ENCODE measurements around the gene TXNDC9. TPM values are rescaled to one million over a fixed set of nuclear protein-coding genes. Genes with fewer than 3 reads are reported as not detected.
"Not testable (repeated sequence)": the region's sequence is repeated elsewhere in the genome, so short reads cannot be mapped to it uniquely, and the experiment has no call there.

Gene TXNDC9, protein sequence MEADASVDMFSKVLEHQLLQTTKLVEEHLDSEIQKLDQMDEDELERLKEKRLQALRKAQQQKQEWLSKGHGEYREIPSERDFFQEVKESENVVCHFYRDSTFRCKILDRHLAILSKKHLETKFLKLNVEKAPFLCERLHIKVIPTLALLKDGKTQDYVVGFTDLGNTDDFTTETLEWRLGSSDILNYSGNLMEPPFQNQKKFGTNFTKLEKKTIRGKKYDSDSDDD
- total RNA-seq, result 51.9 and 57.0 TPM in 2 replicates
- polyA plus RNA-seq (2012), result 19.3 TPM

DNA sequence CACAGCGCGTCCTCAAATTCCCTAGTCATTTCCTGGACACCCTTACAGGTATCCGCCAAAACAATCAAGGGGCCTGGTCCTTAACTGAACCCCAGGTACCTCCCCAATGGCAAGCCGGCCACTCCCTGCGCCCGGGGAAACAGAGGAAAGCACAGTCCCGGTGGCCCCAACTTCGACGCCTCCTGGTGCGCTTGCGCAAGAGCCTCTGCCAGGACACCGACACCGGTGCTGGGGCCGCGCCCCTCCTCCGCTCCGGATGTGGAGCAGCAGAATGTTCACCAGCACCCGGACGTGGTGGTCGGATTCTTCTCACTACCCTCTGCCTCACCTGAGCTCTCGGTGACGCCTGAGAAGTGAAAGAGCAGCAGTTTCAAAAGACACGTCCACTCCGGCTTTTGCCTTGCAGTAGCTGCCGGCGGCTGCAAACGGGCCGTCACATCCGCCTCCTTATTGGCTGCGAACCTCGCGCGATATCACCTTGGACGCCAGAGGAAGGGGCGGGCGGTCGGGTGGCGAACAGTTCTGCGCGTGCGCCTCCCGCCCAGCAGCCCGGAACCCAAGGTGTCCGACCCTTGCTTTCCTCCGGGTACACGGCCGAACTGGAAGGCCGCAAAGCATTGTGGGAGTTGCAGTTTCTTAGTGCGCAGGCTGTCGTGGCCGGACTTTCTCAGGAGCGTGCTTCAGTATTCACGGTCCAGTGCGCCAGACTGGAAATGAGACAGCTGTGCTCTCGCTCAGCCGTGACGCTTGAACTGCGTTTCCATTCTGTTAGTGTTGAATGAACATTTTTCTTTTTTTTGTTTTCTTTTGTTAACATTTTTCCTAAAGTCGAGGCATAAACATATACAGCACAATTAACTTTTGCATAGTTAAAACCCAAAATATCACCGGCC, at the start of gene TXNDC9:
Gene TXNDC9, minus strand, starts transcription at position 423 of the 893 bp plus-strand sequence. CDS start 3,123 bp downstream, outside the sequence.
- peak; percentile 100 for DNase-seq (ENCODE audit: low read depth)

DNA sequence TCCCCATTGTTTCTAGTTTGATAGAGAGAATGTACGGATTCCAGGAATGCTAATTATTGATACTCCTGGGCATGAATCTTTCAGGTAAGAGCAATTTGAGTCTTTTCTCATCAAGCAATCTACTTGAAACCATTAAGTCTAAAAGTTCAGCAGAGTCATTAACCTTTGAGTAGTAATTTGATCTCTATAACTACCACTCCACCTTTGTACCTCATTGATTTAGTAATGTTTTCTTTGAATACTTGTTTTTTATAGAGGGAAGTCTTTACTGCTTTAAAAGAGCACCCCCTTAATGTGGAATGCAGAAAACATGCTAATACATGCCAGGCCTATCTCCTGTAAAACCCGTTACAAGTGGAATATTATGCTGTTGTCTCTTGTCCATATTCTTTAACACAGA, 46.0 kb upstream of the TXNDC9 start:
- no peak for DNase-seq (ENCODE audit: low read depth)

DNA sequence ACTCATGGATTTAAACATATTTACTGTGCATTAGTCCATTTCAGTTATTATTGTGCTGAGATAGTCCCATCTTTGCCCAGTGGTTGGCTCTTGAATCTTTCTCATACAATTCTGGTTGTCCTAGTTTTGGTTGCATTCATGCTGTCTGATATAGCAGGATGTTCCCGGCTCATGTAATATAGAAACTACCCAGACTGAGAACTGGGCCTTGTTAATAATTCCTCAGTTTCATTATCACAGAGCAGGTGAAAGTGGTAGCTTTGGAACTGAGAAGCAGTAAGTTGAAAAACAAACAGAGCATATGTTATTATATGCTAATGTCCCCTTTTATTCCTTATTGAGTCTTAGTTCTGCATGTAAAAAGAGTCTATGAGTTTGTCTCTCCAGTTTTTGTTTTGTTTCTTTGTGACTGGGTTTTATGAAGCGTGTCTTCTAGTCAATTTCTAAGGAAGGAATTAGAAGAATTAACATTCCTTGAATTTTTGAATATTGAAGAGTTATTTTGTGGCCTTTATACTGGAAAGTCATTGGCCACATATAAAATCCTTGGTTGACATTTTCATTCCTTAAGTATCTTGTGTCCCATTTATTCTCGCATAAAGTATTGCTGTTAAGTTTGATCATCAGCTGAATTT, 44.4 kb upstream of the TXNDC9 start:
- no peak for DNase-seq (ENCODE audit: low read depth)

DNA sequence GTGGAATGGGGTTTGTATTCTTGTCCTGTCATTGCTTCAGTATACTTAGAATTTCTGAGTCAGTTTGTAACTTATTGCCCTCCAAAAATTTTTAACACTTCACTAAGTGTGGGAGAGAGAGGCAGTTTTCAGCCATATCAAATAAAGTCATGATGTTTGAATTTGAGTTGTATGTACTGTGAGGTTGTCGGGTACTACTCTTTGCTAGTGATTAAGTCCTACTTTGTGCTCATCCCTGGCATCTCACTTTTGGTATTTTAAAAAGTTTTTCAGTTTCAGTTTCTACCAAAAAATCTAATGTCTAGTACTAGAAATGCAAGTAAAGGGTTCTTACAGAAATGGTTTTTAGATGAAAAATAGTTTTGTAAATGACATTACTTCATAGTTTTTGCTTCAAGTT, 41.7 kb upstream of the TXNDC9 start:
- no peak for DNase-seq (ENCODE audit: low read depth)

DNA sequence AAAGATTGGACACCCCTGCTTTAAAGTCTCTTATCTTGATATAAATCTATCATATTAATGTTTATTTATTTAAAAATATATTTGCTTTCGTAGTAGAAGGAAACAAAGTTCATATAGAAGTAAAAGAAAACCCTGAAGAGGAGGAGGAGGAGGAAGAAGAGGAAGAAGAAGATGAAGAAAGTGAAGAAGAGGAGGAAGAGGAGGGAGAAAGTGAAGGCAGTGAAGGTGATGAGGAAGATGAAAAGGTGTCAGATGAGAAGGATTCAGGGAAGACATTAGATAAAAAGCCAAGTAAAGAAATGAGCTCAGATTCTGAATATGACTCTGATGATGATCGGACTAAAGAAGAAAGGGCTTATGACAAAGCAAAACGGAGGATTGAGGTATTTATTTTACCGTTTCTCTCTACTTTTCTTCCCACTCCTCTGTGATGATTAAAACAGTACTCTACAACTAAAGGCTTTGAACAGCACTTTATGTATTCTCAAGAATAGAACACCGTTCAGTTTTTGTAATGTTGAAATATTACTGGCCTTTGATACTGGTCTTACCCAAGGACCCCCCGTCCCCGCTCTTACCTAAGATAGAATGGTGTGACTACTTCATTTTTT, 40.2 kb upstream of the TXNDC9 start:
- DNase-seq (ENCODE audit: low read depth), result no peak

DNA sequence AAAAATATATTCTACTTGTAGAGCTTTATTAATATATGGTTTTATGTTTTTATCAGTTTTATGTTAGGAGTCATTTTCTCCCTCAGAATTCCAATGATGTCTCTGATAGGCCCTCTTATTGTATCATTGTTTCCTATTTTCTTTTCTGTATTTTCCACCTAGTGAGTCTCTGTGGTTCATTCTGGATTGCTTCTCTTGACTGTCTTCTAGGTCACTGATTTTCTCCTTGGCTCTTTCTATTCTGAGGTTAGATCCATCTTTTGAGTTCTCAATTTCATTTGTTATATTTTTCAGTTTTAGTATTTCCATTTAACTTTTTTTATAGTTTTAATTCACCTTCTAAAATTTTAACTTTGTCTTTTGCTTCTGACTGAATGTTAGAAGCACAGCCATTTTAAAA, 38.6 kb upstream of the TXNDC9 start:
- DNase-seq (ENCODE audit: low read depth), result no peak

DNA sequence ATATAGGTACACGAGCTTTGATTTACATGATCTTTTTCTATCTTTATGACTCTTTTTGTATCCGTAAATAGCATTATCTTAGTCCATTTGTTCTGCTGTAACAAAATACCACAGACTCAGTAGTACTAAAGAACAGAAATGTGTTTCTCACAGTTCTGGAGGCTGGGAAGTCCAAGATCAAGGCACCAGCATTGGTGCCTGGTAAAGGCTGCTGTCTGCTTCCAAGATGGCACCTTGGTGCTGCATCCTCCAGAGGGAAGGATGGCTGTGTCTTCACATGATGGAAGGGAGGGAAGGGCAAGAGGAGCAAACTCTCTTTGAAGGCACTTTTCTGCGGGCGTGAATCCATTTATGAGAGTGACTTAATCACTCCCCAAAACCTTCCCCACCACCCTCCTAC, 37.0 kb upstream of the TXNDC9 start:
- DNase-seq (ENCODE audit: low read depth), result no peak

DNA sequence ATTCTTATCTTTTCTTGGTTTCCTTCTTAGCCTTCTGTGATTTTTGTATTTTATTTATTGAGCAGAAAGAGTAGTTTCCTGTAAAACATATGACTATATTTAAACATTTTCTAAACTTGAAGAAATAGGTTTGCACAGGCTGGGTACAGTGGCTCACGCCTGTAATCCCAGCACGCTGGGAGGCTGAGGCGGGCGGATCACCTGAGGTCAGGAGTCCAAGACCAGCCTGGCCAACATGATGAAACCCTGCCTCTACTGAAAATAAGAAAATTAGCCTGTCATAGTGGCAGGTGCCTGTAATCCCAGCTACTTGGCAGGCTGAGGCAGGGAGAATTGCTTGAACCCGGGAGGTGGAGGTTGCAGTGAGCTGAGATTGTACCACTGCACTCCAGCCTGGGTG, 32.7 kb upstream of the TXNDC9 start:
- DNase-seq (ENCODE audit: low read depth), result not testable (repeated sequence)

DNA sequence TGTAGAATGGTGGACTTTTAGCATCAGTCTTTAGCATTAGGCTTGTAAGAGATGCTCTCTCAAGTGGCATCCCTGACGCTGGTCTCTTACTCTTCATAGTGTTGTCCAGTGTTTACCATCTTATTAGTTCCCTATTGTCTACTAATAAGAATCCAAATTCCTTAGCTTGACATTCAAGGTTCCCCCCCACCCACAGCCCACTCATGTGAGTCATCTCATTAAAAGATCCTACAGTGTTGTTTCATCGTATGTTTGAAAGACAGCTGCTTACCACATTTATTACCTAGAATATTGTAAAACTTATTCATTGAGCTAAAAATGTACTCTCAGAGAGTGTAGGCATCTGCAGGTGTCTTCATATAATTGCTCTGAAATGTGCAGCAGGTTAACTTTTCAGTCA, 29.5 kb upstream of the TXNDC9 start:
- no peak for DNase-seq (ENCODE audit: low read depth)

DNA sequence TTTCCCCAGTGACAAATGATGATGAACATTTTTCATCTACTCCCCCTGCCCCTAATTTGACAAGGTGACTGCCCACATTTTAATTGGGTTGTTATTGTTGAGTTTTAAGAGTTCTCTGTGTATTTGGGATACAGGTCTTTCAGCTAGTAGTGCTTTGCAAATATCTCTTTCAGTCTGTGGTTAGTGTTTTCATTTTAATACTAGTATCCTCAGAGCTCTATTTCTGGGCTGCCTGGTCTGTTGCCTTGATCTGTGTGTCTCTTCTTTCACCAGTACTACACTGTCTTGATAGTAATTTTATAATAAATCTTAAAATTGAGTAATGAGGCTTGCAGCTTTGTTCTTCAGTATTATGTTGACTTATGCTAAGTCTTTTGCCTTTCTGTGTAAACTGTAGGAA, 20.7 kb upstream of the TXNDC9 start:
- DNase-seq (ENCODE audit: low read depth), result peak; percentile 8

DNA sequence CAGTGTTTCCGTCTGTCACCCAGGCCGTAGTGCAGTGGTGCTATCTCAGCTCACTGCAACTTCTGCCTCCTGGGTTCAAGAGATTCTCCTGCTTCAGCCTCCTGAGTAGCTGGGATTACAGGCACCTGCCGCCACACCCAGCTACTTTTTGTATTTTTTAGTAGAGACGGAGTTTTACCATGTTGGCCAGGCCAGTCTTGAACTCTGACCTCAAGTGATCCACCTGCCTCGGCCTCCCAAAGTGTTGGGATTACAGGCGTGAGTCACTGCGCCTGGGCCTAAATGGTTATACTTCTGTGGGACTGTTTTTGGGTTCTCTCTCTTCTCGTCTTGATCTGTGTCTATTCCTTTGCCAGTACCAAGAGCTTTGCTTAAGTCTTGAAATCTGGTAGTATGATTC, 18.7 kb upstream of the TXNDC9 start:
- not testable (repeated sequence) for DNase-seq (ENCODE audit: low read depth)

DNA sequence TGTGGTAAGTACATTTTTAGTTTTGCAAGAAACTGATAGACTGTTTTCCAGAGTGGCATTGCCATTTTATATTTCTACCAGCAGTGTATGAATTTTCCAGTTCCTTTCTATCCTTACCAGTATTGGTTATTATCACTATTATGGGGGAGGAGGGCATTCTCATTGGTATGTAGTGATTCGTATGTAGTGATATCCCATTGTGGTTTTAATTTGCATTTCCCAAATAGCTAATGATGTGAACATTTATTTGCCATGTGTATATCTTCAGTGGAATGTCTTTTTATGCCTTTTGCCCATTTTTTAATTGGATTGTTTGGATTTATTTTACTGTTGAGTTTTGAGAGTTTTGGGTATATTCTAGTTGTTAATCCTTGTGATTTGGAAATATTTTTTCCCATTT, 17.9 kb upstream of the TXNDC9 start:
- no peak for DNase-seq (ENCODE audit: low read depth)

DNA sequence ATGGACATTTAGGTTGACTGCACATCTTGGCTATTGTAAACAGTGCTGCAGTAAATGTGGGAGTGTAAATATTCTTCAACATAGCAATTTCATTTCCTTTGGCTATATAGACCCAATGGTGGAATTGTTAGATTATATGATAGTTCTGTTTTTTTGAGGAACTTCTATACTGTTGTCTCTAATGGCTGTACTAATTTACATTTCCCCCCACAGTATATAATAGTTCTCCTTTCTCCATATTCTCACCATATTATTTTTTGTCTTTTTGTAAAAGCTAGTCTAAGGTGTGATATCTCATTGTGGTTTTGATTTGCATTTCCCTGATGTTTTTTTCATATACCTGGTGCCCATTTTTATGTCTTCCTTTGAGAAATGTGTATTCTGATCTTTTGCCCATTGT, 14.1 kb upstream of the TXNDC9 start:
- DNase-seq (ENCODE audit: low read depth), result no peak

DNA sequence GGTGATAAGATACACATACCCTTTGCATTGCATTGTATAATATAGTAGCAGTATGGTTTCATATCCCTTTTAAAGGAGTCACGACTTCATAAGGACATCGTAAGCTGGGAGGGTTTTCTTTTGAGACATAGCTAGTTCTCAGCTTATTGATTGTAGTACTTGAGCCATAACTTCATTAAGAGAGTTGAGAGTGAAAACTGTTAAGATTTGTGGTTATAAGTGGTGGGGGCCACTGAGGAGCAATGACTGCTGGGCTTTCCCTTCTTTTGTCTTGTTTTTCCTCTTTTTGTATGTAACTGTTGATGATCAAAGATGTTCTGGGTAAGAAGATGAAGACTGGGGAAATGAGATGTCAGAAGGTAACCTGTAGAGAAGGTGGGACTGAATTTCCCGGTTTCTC, 12.0 kb upstream of the TXNDC9 start:
- DNase-seq (ENCODE audit: low read depth), result no peak

DNA sequence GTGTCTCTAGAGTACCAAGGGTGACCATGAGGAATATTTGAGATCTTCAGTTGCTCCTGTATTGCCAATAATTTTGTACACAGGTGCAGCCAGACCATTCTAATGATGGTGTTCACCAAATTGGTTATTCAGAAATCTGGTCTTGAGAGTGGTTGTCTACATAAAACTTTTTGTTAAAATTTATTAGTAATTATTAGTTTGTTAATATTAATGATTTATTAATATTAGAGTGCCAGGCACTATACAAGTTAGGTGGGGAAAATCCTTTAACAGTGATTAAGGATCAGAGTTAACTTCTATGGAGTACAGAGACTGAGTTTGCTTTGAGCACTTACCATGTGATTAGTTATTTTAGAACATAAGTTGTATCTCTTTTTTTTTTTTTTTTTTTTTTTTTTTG, 10.1 kb upstream of the TXNDC9 start:
- DNase-seq (ENCODE audit: low read depth), result no peak

DNA sequence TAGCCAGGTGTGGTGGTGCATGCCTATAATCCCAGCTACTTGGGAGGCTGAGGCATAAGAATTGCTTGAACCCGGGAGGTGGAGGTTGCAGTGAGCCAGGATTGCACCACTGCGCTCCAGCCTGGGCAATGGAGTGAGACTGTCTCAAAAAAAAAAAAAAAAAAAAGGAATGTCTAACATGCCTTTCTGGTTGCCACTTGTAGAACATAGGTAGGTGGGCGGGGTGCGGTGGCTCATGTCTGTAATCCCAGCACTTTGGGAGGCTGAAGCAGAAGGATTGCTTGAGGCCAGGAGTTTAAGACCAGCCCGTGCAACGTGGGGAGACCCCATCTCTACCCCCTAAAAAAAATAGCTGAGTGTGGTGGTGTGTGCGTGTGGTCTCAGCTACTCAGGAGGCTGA, 9.3 kb upstream of the TXNDC9 start:
- not testable (repeated sequence) for DNase-seq (ENCODE audit: low read depth)

DNA sequence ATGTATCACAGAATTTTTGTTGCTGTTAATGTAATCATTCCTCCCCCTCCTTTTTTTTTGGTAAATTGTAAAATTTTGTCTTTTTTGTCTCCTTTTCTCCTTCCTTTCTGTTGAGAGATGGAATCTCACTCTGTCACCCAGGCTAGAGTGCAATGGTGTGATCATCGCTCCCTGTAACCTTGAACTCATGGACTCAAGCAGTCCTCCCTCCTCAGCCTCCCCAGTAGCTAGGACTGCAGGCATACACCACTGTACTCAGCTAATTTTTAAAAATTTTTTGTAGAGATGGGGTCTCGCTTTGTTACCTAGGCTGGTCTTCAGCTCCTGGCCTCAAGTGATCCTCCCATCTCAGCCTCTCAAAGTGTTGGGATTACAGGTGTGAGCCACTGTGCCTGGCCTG, 6.4 kb upstream of the TXNDC9 start:
- no peak for DNase-seq (ENCODE audit: low read depth)

DNA sequence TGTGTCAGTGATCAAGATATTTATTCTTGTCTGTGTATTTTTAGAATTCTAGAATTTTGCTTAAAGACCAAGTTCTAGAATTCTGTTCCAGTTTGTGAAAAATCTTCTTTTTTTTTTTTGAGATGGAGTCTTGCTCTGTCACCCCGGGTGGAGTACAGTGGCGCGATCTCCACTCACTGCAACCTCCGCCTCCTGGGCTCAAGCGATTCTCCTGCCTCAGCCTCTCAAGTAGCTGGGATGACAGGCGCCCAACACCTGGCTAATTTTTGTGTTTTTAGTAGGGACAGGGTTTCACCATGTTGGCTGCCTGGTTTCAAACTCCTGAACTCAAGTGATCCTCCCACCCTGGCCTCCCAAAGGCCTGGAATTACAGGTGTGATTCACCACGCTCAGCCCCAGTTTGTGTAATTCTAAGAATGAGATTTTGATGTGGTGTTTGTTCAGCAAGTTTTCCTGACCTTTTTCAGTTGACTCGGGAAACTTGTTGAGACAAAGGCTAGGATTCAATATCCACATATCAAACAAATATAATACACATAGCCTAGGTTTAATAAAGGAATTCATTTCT, 4.6 kb upstream of the TXNDC9 start:
- DNase-seq (ENCODE audit: low read depth), result no peak

DNA sequence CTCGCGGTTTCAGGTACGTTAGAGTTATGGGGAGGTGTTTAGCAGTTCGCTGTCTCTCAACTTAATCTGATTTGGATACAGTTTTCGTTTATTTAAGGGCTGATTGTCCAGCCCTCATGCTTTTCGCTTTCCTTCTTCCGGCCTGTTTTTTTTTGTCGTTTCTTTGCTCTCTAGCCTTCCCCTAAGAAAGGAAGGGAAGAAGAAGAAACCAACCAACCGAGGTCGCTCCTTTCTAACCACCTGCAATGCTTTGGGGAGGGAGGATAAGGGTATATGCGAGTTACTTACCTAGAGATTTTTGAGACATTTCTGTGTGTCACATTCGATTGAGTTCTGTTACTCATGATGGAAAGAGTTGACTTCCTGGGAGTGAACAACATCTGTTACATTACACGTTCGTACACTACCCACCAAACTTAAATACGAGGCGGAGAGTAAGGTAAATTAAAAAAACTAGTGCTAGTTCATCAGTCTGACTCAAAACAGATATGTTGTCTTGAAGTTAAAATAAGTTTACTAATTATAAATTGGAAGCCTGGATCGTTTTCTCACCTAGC, 2.0 kb upstream of the TXNDC9 start:
- peak; percentile 12 for DNase-seq (ENCODE audit: low read depth)

DNA sequence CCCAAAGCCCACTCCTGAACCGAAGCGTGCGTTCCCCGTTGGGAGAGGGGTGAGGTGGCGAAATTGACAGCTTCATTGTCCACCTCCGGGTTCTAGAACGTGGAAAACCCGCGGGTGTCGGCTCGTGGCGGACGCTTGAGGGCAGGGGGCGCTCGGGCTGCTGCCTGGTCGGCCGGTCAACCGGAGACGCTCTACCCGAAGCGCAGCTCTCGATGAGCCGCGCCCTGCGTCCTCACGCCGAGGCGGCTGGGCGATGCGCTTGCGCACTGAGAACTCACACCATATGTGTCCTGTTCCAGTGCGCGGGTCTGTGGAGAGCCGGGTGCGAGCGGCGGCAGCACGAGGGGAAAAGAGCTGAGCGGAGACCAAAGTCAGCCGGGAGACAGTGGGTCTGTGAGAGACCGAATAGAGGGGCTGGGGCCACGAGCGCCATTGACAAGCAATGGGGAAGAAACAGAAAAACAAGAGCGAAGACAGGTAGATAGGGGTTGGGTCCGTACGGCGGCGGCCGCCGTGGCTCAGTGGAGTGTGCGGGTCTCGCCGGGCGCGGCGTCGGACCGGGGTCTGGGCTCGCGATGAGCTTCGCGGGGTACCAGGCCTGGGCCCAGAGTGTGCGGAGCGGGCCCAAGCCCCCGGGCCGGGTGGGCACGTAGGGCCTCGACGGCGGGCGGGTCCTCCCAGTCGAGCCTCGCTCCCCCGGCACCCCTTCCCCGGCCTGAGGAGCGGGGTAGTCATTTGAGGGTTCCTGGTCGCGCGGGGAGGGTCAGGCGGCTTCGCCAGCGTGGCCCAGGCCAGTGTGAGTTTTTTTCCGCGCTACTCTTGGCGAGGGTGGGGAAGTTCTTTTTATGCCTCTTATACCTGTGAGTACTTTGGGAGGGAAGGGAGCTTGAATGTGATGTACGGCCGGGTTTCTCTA, 1.2 kb upstream of the TXNDC9 start, which contains the start of gene EIF5B:
Gene EIF5B, plus strand, starts transcription at position 277 of the 916 bp plus-strand sequence. Its CDS starts 166 bp downstream, at position 443.
- peak; percentile 99 for DNase-seq (ENCODE audit: low read depth)

Measured in myocyte (in vitro differentiated cells).